Mesendoderm (in vitro differentiated cells): Measurements from ENCODE around the gene TMEM132C.

Experiments
- DNase-seq: peaks from one replicate; pipeline ENCODE4 v3.0.0; 2013
- H2AK5ac ChIP-seq: 2 replicates; pipeline ENCODE4 v1.6.1; 2013; ENCODE audit warnings: low read length, inconsistent platforms
- H2BK120ac ChIP-seq: 2 replicates; pipeline ENCODE4 v1.6.1; 2013; ENCODE audit warnings: low read depth, mild to moderate bottlenecking, low read length, moderate library complexity, mixed read lengths
- H2BK15ac ChIP-seq: replicated peaks from 2 replicates; pipeline ENCODE4 v1.6.1; 2013; ENCODE audit warnings: low read depth, mild to moderate bottlenecking, moderate library complexity
- H2BK5ac ChIP-seq: 2 replicates; pipeline ENCODE4 v1.6.1; 2013; ENCODE audit warnings: low read length, inconsistent platforms
- H3K18ac ChIP-seq: 2 replicates; pipeline ENCODE4 v1.6.1; 2013; ENCODE audit warnings: mild to moderate bottlenecking, low read length, mixed read lengths
- H3K23ac ChIP-seq: one replicate; pipeline ENCODE4 v1.6.1; 2013; ENCODE audit warnings: low read length
- H3K27ac ChIP-seq: 2 replicates; pipeline ENCODE4 v1.5.1; 2013; ENCODE audit warnings: low read depth, mild to moderate bottlenecking, inconsistent platforms, low read length, moderate library complexity
- H3K27me3 ChIP-seq: 2 replicates; pipeline ENCODE4 v1.6.1; 2013; ENCODE audit warnings: low read length, control low read depth, mild to moderate bottlenecking, inconsistent platforms; ENCODE audit not compliant: insufficient read depth, poor library complexity
- H3K36me3 ChIP-seq: 2 replicates; pipeline ENCODE4 v1.6.1; 2013; ENCODE audit warnings: low read length, inconsistent platforms; ENCODE audit not compliant: control insufficient read depth, insufficient read depth
- H3K4ac ChIP-seq: one replicate; pipeline ENCODE4 v1.6.1; 2013; ENCODE audit warnings: low read depth, mild to moderate bottlenecking, low read length, moderate library complexity
- H3K4me1 ChIP-seq: 2 replicates; pipeline ENCODE4 v1.6.1; 2013; ENCODE audit warnings: low read depth, low read length, inconsistent platforms; ENCODE audit not compliant: control insufficient read depth
- H3K4me2 ChIP-seq: 2 replicates; pipeline ENCODE4 v1.6.1; 2013; ENCODE audit warnings: low read length
- H3K4me3 ChIP-seq: 2 replicates; pipeline ENCODE4 v1.5.1; 2013; ENCODE audit warnings: mild to moderate bottlenecking, low read length
- H3K56ac ChIP-seq: one replicate; pipeline ENCODE4 v1.6.1; 2013; ENCODE audit warnings: low read length
- H3K79me1 ChIP-seq: 2 replicates; pipeline ENCODE4 v1.6.1; 2013; ENCODE audit warnings: low read length, inconsistent platforms
- H3K79me2 ChIP-seq: 2 replicates; pipeline ENCODE4 v1.6.1; 2013; ENCODE audit warnings: mild to moderate bottlenecking, low read length; ENCODE audit not compliant: control insufficient read depth, insufficient read depth
- H3K9ac ChIP-seq: 2 replicates; pipeline ENCODE4 v1.6.1; 2013; ENCODE audit warnings: low read length, inconsistent platforms
- H4K5ac ChIP-seq: one replicate; pipeline ENCODE4 v1.6.1; 2013; ENCODE audit warnings: low read length
- H4K8ac ChIP-seq: one replicate; pipeline ENCODE4 v1.6.1; 2013; ENCODE audit warnings: low read depth, mild to moderate bottlenecking, control low read depth, low read length, moderate library complexity
- WGBS: extraction: QIAGEN DNeasy Blood & Tissue Kit; methylation state at CpG from one replicate; pipeline ENCODE4 v1.1.7; 2013; ENCODE audit warnings: low lambda C conversion rate, missing lambda C conversion rate; ENCODE audit not compliant: insufficient coverage; ENCODE audit errors: extremely low coverage; 5-methylcytosine and 5-hydroxymethylcytosine counted together

TMEM132C gene

GRCh38 chr12:128423205-128423604 is 156.2 kb downstream of the TMEM132C start:
- Histone ChIP-seq H3K79me1 (no peaks in the 10 kb centered on the region), H3K27me3 (no peaks in the 10 kb centered on the region), H3K9ac (no peak overlapping the region), H3K79me2 (no peaks in the 10 kb centered on the region), H3K18ac (no peak overlapping the region), H3K36me3 (no peaks in the 10 kb centered on the region), H3K27ac (no peak overlapping the region), H3K23ac (no peak overlapping the region), H2BK120ac (no peak overlapping the region), H2AK5ac (no peak overlapping the region), H3K4me1 (no peaks in the 10 kb centered on the region), H3K4me2 (no peak overlapping the region), H4K8ac (no peak overlapping the region), H3K56ac (no peak overlapping the region), H3K4ac (no peak overlapping the region), H3K4me3 (no peak overlapping the region), H2BK15ac (no peak overlapping the region), H4K5ac (no peak overlapping the region), H2BK5ac (no peak overlapping the region)
- no CpG with 5 or more reads among the region's 2 CpGs for WGBS
- no peak for DNase-seq

DNA sequence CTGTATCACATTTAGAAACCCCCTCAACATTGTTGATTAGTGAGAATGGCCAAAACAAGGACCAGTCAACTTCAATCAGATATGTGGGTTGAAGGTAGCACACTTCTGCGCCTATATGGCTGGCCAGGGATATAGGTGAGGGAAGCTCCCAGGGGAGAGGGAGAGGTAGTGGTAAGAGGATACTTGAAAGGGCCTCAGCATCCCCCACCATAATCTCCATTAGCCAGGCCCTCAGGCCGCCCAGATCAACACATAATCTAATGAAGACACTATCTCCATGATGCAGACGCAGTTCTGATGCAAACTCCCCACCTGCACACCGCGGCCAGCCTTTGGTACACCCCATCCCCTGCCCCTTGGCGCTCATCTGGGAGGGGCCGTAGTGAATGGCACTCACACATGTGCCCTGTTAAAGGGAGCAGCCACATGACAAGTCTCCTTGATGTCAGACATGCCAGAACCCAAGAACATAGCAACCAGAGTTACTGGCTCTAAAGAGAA is 158.0 kb downstream of the TMEM132C start:
- no peak overlapping the region for H3K4me2 ChIP-seq
- no peak overlapping the region for H3K23ac ChIP-seq
- H3K4me1 ChIP-seq, result no peaks in the 10 kb centered on the region
- H3K18ac ChIP-seq, result no peak overlapping the region
- H4K5ac ChIP-seq, result no peak overlapping the region
- no peak for DNase-seq
- H2AK5ac ChIP-seq, result no peak overlapping the region
- no peak overlapping the region for H3K4ac ChIP-seq
- H3K27ac ChIP-seq, result no peak overlapping the region
- H3K79me2 ChIP-seq, result no peaks in the 10 kb centered on the region
- no peak overlapping the region for H2BK15ac ChIP-seq
- H3K79me1 ChIP-seq, result no peaks in the 10 kb centered on the region
- WGBS, result no CpG with 5 or more reads among the region's 7 CpGs
- H3K56ac ChIP-seq, result no peak overlapping the region
- H3K4me3 ChIP-seq, result no peak overlapping the region
- no peaks in the 10 kb centered on the region for H3K27me3 ChIP-seq
- H3K36me3 ChIP-seq, result no peaks in the 10 kb centered on the region
- H2BK5ac ChIP-seq, result no peak overlapping the region
- H2BK120ac ChIP-seq, result no peak overlapping the region
- no peak overlapping the region for H3K9ac ChIP-seq
- no peak overlapping the region for H4K8ac ChIP-seq

DNA sequence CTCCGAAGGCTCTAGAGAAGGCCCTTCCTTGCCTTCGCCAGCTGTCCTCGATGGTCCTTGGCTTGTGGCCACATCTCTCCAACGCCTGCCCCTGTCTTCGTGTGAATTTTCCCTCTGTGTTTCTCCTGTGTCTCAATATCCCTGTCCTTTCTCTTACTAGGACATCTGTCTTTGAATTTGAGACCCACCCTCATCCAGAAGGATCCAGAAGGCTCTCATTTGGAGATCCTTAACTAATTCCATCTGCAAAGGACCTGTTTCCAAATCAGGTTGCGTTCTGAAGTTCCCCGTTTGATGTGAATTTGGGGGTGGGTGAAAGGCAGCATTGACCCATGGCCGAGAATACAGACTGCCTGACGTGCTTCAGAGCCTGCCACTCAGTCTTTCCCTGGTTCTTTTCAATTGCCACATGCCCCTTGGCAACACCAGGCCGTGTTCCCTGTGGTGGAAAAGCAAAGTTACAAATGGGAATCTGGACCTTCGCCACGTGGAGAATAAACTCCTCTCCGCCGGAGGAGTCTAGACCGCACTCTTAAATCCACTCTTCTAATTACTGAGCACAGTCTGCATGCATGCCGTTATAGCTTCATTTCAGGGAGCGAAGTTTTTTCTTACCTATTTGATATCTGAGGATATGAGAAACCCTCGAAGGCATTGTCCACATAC is 158.8 kb downstream of the TMEM132C start:
- Histone ChIP-seq H3K79me1 (no peaks in the 10 kb centered on the region), H3K18ac (no peak overlapping the region), H2BK15ac (no peak overlapping the region), H2AK5ac (no peak overlapping the region), H2BK5ac (no peak overlapping the region), H3K4me1 (no peaks in the 10 kb centered on the region), H2BK120ac (no peak overlapping the region), H3K27me3 (no peaks in the 10 kb centered on the region), H3K4ac (no peak overlapping the region), H4K8ac (no peak overlapping the region), H3K56ac (no peak overlapping the region), H3K9ac (no peak overlapping the region), H3K27ac (no peak overlapping the region), H4K5ac (no peak overlapping the region), H3K23ac (no peak overlapping the region), H3K4me3 (no peak overlapping the region), H3K36me3 (no peaks in the 10 kb centered on the region), H3K4me2 (no peak overlapping the region), H3K79me2 (no peaks in the 10 kb centered on the region)
- DNase-seq, result no peak
- no CpG with 5 or more reads among the region's 18 CpGs for WGBS

GRCh38 chr12:128426511-128426910 is 159.5 kb downstream of the TMEM132C start:
- Histone ChIP-seq H2AK5ac (no peak overlapping the region), H3K4ac (no peak overlapping the region), H3K79me2 (no peaks in the 10 kb centered on the region), H2BK15ac (no peak overlapping the region), H3K79me1 (no peaks in the 10 kb centered on the region), H3K23ac (no peak overlapping the region), H3K36me3 (no peaks in the 10 kb centered on the region), H3K18ac (no peak overlapping the region), H4K8ac (no peak overlapping the region), H3K27me3 (no peaks in the 10 kb centered on the region), H3K9ac (no peak overlapping the region), H4K5ac (no peak overlapping the region), H2BK120ac (no peak overlapping the region), H3K4me1 (no peaks in the 10 kb centered on the region), H3K27ac (no peak overlapping the region), H2BK5ac (no peak overlapping the region), H3K4me3 (no peak overlapping the region), H3K56ac (no peak overlapping the region), H3K4me2 (no peak overlapping the region)
- DNase-seq, result no peak
- no CpG with 5 or more reads among the region's 5 CpGs for WGBS

GRCh38 chr12:128439796-128440195 is 172.8 kb downstream of the TMEM132C start:
- no peak overlapping the region for H3K18ac ChIP-seq
- no peaks in the 10 kb centered on the region for H3K4me1 ChIP-seq
- no peak overlapping the region for H3K23ac ChIP-seq
- H3K56ac ChIP-seq, result no peak overlapping the region
- H2BK5ac ChIP-seq, result no peak overlapping the region
- H3K36me3 ChIP-seq, result no peaks in the 10 kb centered on the region
- no peaks in the 10 kb centered on the region for H3K79me1 ChIP-seq
- H2AK5ac ChIP-seq, result no peak overlapping the region
- H3K4me3 ChIP-seq, result no peak overlapping the region
- H3K9ac ChIP-seq, result no peak overlapping the region
- H3K4me2 ChIP-seq, result no peak overlapping the region
- H2BK120ac ChIP-seq, result no peak overlapping the region
- H3K27me3 ChIP-seq, result no peaks in the 10 kb centered on the region
- H4K8ac ChIP-seq, result no peak overlapping the region
- no peak overlapping the region for H4K5ac ChIP-seq
- no peak overlapping the region for H2BK15ac ChIP-seq
- no peak overlapping the region for H3K4ac ChIP-seq
- H3K79me2 ChIP-seq, result no peaks in the 10 kb centered on the region
- no peak overlapping the region for H3K27ac ChIP-seq
- no peak for DNase-seq
- WGBS, result no CpG with 5 or more reads among the region's 5 CpGs

DNA sequence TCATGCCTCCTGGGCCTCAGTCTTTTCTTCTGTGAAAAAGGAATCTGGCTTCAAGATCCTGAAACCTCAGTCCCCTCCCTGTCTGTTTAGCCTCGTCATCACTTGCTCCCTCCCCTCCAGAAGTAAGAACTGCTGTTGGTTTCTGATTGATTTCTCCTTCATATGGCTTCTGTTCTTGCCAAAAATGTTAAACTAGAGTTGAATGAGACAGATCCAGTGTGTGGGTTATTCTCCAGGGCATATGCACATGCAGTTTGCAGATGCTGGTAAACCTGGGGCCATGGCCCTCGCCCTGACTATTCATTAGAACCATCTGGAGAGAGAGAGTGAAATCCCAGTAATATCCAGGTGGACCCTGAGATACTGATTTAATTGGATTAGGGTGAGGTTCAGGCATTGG is 175.1 kb downstream of the TMEM132C start:
- DNase-seq, result no peak
- Histone ChIP-seq H2BK5ac (no peak overlapping the region), H3K36me3 (no peaks in the 10 kb centered on the region), H3K79me1 (no peaks in the 10 kb centered on the region), H3K9ac (no peak overlapping the region), H3K4me2 (no peak overlapping the region), H3K4me1 (no peaks in the 10 kb centered on the region), H4K5ac (no peak overlapping the region), H2BK120ac (no peak overlapping the region), H3K79me2 (no peaks in the 10 kb centered on the region), H3K4ac (no peak overlapping the region), H3K27me3 (no peaks in the 10 kb centered on the region), H3K18ac (no peak overlapping the region), H3K56ac (no peak overlapping the region), H3K27ac (no peak overlapping the region), H4K8ac (no peak overlapping the region), H2AK5ac (no peak overlapping the region), H2BK15ac (no peak overlapping the region), H3K23ac (no peak overlapping the region), H3K4me3 (no peak overlapping the region)
- no CpG with 5 or more reads among the region's 2 CpGs for WGBS
